ENCODE results near the gene TMTC3.
"Not testable (repeated sequence)": the region's sequence is repeated elsewhere in the genome, so short reads cannot be mapped to it uniquely, and the experiment has no call there.

TMTC3 gene

DNA sequence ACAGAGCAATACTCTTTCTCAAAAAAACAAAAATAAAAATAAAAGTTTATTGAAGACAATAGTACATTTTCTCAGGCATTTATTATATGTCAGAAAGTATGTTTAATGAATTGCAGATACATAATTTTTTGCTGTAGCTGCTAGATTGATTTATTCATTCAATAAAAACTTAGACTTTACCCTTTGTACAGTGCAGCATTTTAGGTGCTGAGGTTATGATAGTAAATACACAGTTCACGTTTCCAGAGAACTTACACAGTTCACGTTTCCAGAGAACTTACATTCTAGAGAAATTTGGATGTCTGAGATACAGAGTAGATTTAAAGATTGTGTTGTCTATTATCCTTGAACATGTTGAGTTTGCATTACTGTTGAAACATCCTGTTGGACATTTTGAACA lies 25.3 kb downstream of the TMTC3 start:
- DNase-seq, result no peak

DNA sequence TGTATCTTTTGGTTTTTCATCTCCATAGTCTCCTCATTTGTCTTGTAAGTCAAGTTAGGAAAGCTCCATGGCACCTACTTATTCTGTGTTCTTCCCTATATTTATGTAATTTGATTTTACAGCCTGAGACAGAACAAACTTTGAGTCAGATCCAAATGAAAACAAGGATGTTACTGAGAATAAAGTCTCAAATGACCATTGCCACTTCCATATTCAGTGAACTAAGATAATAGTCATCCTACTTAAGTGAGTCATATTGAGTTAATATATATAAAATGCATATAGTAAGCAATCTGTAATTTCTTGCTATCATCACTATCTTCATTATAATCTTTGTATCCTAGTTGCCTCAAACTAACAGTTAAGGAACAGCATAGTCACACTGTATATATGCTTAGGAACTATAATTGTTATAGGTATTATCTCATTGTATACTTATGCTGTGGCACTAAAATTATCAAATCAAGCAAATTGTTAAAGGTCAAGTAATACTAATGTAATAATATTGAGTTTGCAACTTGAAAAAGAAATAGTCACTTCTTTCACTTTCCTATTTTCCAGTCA lies 30.8 kb downstream of the TMTC3 start:
- DNase-seq, result no peak

DNA sequence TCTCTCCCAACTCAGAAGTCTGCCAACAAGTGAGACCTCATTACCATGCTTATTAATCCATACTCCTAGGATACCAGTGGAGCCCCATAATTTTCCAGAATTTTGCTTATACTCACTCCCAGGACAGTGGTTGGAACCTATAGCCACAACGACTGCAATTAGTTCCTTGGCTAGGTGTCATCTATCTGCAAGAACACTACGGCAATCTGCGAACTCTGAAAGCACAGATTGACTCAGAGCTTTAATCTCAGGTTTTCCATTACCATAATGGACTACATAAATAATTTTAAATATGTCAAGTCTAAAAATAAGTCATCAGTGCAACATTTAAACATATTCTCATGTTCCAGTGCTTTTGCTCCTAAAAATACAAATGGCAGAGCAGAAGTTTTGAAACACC lies 33.4 kb downstream of the TMTC3 start:
- DNase-seq, result no peak

DNA sequence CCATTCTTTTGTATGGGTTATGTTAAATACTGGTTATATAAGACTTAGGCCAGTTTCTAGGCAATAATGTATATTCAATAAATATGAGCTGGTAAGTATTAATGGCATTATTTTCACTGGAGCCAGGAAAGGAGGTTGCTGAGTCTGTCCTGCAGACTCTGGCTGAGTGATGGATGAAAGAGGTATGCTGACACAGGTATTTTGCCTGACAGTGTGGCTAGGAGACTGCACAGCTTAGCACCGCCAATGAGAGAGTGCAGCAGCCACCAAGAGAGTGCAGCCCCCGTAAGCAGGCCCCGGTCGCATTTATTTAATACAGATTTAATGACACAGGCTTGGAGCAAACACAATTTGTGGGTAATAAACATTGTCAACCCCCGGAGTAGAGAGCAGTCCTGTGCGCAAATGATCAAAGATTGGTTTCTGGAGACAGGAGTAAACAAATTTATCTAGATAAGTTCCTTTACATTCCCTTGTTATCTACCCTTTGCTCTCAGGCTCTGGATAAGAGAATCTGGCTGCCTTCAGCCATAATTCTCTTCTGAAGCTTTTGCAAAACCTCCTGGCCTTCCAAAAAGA lies 37.4 kb downstream of the TMTC3 start:
- no peak for DNase-seq

DNA sequence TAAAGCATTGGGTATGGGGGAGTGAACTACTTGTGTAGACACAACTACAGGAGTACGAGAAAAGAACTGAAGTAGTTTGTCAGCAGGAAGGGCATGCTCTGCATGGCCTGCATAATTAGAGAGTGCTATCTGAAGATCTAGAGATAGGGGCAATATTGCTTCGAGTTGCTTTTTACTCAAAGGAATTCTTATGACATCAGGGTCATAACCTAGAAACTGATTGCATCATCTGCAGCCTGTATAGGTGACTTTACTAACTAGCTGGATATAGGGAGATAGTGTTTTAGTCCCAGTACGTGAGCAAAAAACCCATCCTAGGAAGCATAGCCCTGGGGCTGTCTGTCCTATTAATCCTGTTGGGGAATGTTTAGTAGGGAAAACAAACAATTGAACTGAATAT lies 39.8 kb downstream of the TMTC3 start:
- no peak for DNase-seq

DNA sequence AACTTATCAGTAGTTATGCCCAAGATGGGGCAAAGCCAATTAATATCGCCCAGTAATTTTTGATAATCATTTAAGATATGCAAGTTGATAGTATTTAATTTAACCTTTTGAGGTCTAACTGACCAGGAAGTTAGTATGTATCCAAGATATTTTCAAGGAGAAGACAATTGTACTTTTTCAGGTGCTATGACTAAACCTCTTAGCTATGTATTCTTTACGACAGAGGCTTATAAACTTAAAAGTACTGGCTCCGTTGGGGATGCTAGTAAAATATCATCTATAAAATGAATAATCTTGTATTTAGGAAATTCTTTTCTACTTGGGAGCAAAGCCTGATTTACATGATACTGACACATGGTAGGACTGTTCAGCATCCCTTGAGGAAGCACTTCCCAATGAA lies 40.3 kb downstream of the TMTC3 start:
- DNase-seq, result no peak

DNA sequence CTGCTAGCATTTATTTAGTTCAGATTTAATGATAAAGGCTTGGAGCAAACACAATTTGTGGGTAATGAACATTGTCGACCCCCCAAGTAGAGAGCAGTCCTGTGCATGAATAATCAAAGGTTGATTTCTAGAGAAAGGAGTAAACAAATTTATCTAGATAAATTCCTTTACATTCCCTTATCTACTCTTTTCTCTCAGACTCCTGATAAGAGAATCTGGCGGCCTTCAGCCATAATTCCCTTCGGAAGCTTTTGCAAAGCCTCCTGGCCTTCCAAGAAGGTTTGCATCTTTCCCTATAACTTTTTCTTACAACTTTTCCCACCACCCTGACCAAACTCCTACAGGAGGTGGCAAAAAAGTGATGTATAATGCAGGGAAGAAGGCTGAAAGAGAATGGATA lies 42.1 kb downstream of the TMTC3 start:
- DNase-seq, result no peak

DNA sequence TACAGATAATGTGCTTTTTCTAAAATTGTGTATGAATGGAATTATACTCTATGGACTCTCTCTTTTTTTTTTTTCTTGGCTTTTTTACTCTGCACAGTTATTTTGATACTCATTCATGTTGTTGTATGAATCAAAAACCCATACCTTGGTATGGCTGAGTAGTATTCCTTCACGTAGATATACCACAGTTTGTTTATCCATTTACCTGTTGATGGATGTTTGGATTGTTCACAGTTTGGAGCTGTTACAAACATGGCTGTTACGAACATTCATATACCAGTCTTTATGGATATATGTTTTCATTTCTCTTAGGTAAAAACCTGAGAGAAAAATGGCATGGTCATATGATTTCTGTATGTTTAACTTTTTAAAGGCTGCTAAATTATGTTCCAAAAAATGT lies 43.2 kb downstream of the TMTC3 start:
- no peak for DNase-seq

DNA sequence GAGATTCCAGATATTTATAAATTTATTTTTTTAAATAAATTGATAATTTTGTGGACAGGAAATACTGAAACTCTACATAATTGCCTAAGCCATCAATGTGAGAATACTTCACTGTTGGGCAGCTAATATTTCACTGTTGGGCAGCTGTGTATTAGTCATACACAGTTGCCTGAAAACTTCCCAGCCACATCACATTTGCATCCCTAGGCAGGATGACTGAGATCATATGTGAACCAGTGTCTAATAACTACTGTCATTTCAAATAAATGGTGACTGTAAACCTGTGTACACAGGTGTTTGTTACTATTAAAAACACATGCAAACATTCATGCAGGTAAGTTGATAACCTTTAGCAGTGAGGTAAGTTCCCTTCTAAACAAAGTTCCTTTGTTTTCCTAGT lies 43.9 kb downstream of the TMTC3 start:
- DNase-seq, result no peak

DNA sequence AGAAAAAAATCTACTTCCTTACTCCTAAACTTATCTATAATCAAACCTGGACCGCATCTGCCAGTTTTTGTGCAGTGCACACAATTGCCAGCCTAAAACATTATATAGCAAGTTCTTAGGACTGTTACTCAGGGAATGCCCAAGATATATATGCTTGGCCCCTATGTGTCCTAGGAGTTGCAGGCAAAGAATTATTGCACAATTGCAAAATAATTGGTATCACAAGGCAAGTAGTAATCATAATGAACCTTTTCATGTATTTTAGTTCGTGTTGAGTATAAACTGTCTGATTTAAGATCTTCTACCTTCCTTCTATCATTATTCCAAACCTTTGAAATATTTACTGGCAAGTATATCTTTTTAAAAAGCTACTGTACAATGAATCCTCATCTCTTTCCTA lies 45.5 kb downstream of the TMTC3 start:
- DNase-seq, result no peak

DNA sequence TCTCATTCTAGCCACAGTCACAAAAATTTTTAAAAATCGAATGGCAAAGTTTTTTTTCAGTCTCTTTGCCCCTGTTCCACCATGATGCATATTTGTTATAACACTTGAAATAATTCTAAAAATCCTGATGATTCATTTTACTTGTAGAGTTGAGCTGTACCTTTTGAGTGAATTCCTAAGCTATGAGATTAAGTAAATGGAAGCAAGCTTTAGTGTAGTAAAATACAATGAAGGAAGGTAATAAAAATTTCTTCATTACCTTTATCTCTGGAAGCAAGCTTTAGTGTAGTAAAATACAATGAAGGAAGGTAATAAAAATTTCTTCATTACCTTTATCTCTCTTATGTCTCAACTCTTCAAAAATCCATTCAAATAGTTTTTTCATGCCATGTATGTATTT lies 46.1 kb downstream of the TMTC3 start:
- no peak for DNase-seq

DNA sequence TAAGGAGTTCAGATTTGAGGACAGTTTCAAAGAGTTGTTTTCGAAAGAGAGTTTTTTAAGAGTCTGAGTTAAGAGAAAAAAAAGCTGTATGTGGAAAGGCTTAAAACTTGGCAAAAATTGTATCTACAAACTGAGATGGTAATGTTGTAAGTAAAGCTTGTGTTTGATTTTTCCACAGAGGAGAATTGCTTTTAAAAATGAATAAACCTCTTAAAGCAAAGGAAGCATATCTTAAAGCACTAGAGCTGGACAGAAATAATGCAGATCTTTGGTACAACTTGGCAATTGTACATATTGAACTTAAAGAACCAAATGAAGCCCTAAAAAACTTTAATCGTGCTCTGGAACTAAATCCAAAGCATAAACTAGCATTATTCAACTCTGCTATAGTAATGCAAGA lies 50.3 kb downstream of the TMTC3 start:
- DNase-seq, result no peak

DNA sequence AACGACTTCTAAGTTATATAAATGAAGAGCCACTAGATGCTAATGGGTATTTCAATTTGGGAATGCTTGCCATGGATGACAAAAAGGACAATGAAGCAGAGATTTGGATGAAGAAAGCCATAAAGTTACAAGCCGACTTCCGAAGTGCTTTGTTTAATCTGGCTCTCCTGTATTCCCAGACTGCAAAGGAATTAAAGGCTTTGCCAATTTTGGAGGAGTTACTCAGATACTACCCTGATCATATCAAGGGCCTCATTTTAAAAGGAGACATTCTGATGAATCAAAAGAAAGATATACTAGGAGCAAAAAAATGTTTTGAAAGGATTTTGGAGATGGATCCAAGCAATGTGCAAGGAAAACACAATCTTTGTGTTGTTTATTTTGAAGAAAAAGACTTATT lies 52.8 kb downstream of the TMTC3 start:
- no peak for DNase-seq

DNA sequence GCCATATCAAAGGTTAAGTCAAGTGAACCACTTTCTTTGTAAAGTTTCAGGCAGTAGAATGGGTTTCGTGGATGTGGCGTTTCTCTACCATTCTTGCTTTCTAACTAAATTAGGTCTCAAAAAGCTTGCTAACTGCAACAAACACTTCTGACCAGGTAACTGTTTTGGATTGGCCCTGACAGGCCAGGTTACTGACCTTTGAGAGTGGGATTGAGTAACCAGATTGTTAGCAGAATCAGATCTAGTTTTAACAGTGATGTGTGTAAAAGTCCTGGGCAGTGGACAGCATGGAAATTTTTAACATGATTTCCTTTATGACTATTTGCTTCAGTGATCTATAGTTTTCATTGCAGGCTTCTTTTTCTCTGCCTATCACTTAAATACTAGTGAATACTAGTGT lies 57.9 kb downstream of the TMTC3 start:
- DNase-seq, result no peak

DNA sequence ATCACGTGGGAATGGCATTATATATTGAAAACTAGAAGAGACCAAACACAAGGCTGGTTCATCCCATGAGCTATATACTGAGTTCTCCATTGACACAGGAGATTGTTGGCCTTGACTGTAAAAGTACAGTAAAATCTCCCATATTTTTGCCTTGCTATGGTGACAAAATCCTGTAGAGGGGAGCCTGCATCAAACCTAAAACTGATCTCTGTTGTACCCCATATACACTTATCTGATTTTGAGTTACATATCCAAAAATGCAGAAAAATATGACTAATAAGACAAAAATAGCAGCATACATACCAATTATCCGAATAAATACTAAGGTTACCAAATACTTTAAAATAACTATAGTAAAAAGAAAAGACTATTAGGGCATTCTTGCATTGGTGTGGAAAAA lies 60.4 kb downstream of the TMTC3 start:
- DNase-seq, result no peak

DNA sequence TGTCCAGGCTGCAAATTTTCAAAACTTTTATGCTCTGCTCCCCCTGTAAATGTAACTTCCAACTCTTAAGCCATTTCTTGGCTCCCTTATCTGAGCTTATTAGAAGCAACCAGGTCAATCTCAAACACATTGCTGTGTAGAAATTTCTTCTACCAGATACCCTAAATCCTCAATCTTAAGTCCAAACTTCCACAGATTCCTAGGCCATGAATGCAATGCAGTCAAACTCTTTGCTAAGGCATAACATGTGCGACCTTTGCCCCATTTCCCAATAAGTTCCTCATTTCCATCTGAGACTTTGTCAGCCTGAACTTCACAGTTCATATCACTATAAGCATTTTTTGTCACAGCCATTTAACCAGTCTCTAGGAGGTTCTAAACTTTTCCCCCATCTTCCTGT lies 64.5 kb downstream of the TMTC3 start:
- DNase-seq, result no peak

DNA sequence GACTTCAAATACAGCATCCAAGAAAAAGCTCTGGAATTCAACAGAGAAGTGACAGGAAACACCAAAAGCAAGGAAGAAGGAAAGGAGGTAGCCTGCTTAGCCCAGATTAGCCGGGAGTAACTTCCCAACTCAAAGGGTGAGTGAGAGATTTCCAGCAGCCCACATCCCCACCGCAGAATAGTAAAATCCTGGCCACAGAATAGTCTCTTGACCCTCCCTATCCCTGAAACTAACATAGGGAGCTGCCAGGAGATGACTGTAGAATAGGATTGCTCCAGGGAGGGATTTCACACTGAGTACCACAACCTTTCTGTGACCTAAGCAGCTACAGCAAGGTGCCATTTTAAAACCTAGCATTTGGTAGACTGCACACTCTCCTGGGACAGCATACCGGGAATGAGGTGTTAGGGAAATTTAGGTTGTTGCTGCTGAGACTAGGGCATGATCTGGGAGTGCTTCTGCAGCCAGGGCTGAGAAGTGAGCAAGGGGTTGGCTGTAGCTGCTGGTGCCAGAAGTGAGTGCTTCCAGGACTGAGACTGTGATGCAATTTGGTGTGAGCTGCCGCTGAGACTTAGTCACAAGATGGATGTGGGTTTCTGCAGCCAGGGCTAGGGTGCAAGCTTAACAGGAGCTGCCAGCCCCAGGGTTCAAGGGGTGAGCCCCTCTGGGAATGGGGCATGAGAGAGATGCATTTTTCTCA lies 66.0 kb downstream of the TMTC3 start:
- DNase-seq, result no peak

DNA sequence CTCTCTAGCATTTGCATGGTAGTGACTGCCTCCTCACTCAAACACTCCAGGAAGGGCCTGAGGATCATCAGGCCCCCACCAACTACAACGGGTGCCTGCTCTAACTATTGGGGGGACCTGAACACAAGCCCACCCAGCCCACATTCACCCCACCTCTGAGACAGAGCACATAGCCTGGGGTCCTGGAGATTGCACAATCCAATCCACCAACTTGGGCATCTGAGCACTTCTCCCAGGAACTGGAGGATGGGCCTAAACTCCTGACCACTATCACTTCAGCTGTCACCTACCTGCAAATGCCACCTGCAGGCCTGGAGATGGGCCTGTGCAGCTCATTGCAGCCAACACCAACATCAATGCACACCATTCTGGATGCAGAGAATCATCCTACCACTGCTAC lies 66.6 kb downstream of the TMTC3 start:
- DNase-seq, result no peak

DNA sequence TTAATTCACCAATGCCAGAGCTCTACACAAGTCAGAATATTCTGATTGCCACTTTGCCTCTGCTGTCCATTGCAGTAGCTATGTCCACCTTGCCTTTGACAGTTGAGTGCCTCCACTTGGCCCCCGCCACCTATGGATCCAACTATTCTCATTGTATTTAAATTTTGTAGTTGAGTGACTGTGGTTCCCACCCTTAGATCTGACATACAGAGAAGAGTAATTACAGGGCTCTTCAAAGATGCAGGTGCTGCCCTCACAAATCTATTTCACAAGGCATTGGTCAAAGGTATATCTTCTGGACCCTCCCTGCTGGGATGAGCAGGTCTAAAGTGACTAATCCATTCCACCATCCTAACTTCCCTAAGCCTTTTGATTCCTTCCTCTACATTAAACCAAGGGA lies 68.2 kb downstream of the TMTC3 start:
- DNase-seq, result not testable (repeated sequence)

DNA sequence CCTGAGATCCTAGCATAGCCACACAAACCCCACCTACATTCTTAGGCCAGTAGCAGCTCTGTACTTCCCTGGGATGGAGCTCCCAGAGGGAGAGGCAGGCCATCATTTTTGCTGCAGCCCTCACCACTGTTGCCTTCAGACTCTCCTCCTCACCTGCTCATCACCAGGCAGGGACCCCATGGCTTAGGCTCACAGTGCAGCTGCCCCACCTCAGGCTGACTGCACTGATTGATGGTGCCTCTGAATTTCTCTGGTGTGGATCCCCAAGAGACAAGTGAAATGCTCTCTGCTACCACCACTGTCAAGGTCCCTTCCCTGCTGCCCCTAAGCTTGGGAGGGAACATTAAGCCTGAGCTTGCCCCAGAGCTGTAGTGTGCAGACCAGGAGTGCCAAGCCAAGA lies 76.2 kb downstream of the TMTC3 start:
- DNase-seq, result no peak

DNA sequence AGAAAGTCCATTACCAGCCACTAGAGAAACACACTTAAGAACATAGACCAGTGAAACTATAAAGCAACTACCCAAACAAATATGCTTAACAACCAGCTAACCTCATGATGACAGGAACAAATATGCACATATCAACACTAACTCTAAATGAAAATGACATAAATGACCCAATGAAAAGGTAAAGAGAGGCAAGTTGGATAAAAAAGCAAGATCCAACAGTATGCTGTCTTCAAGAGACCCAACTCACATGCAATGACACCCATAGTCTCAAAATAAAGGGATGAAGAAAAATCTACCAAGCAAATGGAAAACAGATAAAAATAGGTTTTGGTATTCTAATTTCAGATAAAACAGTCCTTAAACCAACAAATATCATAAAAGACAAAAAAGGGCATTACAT lies 77.8 kb downstream of the TMTC3 start:
- no peak for DNase-seq

DNA sequence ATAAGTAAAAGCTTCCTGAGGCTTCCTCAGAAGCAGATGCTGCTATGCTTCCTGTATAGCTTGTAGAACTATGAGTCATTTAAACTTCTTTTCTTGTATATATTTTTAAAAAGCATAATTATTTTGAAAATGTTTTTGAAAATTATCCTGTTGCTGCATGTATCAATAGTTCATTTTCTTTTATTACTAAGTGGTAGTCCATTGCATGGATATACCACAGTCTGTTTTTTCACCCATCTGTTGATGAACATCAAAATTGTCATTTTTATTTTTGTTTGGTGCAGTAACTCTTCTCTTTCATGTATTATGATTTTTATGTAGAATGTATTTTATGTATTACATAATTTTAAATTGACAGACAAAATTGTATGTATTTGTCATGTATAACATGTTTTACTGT lies 81.4 kb downstream of the TMTC3 start:
- DNase-seq, result no peak

DNA sequence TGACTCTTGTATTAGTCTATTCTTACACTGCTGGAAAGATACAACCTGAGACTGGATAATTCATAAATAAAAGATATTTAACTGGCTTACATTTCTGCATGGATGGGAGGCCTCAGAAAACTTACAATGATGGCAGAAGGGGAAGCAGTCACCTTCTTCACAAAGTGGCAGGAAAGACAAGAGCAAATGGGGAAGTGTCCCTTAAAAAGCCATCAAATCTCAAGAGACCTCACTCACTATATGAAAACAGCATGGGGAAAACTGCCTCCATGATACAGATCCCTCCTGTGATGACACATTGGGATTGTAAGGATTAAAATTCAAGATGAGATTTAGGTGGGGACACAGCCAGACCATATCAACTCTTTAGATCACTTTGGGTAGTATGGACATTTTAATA lies 83.7 kb downstream of the TMTC3 start:
- DNase-seq, result no peak

DNA sequence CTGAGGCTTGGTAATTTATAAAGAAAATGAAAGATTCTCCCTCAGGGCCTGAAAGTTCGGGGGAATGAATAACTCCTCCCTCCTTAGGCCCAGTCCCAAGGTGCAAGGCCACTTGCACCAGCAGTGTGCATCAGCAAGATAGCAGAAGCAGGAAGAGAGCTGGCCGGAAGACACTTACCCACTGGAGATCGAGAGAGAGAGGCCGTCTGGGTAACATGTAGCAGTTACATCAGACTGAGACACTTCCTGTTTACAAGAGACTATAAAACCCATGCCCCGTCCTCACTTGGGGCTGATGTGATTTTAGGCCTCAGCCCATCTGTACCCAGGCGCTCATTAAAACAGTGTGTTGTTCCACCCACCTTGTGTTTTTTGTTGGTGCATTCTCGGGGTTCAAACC lies 85.2 kb downstream of the TMTC3 start:
- DNase-seq, result no peak

DNA sequence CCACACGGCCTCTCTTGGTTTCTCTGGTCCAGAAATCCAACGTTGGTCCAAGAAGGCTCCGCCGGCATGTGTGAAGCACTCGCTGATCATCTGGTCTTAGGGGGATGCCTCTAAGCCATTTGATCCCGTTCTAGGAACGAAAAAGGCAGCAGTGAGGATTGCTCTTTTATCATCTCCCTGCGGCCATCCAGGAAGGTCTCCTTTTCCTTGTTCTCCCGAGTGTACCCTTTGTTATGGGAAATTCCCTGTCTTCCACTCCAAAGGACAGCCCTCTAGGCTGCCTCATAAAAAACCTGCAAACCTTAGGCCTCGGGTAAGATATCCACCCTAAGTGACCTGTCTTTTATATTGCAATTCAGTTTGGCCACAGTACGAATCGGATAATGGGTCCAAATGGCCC lies 85.8 kb downstream of the TMTC3 start:
- no peak for DNase-seq
